Keratinocyte (primary cell): ENCODE data around the gene STIM1.

ENCODE experiments used
- EZH2 ChIP-seq: IDR thresholded peaks from one replicate; pipeline ENCODE4 v1.6.1; 2012; ENCODE audit warnings: inconsistent platforms, mild to moderate bottlenecking, low read length, moderate library complexity
- TF ChIP-seq, protein P1 (sequence below), 3 experiments: IDR thresholded peaks in 1 of 3; conservative IDR thresholded peaks in 1 of 3; optimal IDR thresholded peaks in 1 of 3; 2 replicates in 2 of 3; 3 replicates in 1 of 3; pipeline versions ENCODE3 to v1.5.1; 2011; ENCODE audit warnings: low read length in 3 of 3, mild to moderate bottlenecking in 3 of 3, moderate library complexity in 2 of 3, control low read depth in 1 of 3, inconsistent platforms in 1 of 3; ENCODE audit not compliant: insufficient read depth in 2 of 3; ENCODE audit errors: extremely low read depth in 1 of 3

DNA sequence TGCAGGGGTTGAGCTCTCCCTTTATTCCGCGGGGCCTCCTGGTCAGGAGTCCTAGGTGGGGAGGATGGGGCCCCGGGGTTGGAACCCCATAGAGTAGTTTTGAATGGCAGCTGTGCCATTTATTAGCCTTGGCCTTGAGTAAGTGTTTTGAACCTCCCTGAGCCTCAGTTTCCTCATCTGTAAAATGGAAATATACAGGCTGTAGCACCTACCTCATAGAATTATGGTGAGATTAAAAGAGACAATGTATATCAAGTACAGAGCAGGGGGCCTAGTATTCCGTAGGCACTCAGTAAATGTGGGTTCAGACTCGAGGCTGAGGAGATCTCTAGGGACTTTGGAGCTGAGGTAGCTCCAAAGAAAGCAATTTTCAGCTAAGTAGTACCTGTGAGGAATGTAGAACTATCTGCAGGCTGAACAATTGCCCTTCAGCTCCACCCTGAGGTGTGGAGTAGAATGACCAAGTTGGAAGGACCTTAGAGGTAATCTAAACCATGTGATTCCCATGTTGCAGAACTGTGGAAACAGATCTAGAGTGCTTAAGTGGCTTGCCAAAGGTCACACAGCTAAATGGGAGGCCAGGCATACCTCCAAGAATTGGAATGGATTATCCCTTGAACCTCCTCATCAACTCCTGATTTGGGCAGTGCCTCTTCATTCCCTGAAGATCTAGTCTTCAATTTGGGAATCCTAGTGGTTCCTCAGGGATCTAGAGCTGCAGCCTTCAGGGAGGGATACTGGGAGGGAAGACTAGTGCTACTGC lies 46.4 kb upstream of the STIM1 start:
- TF ChIP-seq, protein P1, sequence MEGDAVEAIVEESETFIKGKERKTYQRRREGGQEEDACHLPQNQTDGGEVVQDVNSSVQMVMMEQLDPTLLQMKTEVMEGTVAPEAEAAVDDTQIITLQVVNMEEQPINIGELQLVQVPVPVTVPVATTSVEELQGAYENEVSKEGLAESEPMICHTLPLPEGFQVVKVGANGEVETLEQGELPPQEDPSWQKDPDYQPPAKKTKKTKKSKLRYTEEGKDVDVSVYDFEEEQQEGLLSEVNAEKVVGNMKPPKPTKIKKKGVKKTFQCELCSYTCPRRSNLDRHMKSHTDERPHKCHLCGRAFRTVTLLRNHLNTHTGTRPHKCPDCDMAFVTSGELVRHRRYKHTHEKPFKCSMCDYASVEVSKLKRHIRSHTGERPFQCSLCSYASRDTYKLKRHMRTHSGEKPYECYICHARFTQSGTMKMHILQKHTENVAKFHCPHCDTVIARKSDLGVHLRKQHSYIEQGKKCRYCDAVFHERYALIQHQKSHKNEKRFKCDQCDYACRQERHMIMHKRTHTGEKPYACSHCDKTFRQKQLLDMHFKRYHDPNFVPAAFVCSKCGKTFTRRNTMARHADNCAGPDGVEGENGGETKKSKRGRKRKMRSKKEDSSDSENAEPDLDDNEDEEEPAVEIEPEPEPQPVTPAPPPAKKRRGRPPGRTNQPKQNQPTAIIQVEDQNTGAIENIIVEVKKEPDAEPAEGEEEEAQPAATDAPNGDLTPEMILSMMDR (optimal IDR thresholded peaks at IDR 0.05 in 1 of 3, IDR thresholded peaks at IDR 0.05 in 1 of 3, conservative IDR thresholded peaks at IDR 0.05 in 1 of 3; ENCODE audit: extremely low read depth in 1 of 3, insufficient read depth in 2 of 3, low read length in 3 of 3): peak; percentile 53 to 78 (median 76)
- TF ChIP-seq EZH2: no peak
